GM18868 (cell line): ENCODE data around the gene BRINP2.
"Not testable (repeated sequence)": the region's sequence is repeated elsewhere in the genome, so short reads cannot be mapped to it uniquely, and the experiment has no call there.

Experiments used
- ATAC-seq: cut with Tn5 transposase; IDR thresholded peaks from one replicate; pipeline ENCODE4 v1.9.1; 2021; ENCODE audit warnings: mild to moderate bottlenecking, moderate library complexity; ENCODE audit not compliant: unreplicated experiment

Gene BRINP2

GRCh38 chr1:177309880-177310279, 139.1 kb downstream of the BRINP2 start:
- no peak for ATAC-seq

- ATAC-seq, result no peak
Measured at GRCh38 chr1:177310326-177310725, 139.6 kb downstream of the BRINP2 start.

- ATAC-seq, result no peak
Measured at GRCh38 chr1:177311111-177311510, 140.4 kb downstream of the BRINP2 start.

GRCh38 chr1:177311586-177311985, 140.8 kb downstream of the BRINP2 start:
- ATAC-seq, result no peak

- no peak for ATAC-seq
Measured at GRCh38 chr1:177315261-177315660, 144.5 kb downstream of the BRINP2 start.

GRCh38 chr1:177315761-177316160, 145.0 kb downstream of the BRINP2 start:
- no peak for ATAC-seq

GRCh38 chr1:177321434-177321833, 150.7 kb downstream of the BRINP2 start:
- not testable (repeated sequence) for ATAC-seq

GRCh38 chr1:177328251-177328650, 157.5 kb downstream of the BRINP2 start:
- no peak for ATAC-seq

- ATAC-seq, result no peak
Measured at GRCh38 chr1:177329871-177330270, 159.1 kb downstream of the BRINP2 start.
